ENCODE measurements around the gene CARM1. TPM values are rescaled to one million over a fixed set of nuclear protein-coding genes. Genes with fewer than 3 reads are reported as not detected.
A peak's percentile ranks its signal among the peaks of the same experiment; 100 is the strongest.

The CARM1 gene
- total RNA-seq, 6 experiments from 2014 or later = 13.7 to 20.5 (median 17.5) TPM

GRCh38 chr19:10895920-10896319 lies 24.6 kb downstream of the CARM1 start:
- H3K27ac ChIP-seq = no peak overlapping the region
- no peaks in the 10 kb centered on the region for H3K36me3 ChIP-seq
- intact Hi-C loops (cut with DNase I) = no loop called here
- H3K27me3 ChIP-seq = no peaks in the 10 kb centered on the region
- ATAC-seq (no peak), DNase-seq (no peak)
- peaks cover 0 to 20% (median 4%) of the 10 kb centered on the region in 4 donors for H3K4me1 ChIP-seq
- no peaks in the 10 kb centered on the region for H3K9me3 ChIP-seq
- 83% methylated on average over 7 of the region's 12 CpGs for WGBS (ENCODE audit: insufficient coverage, low coverage, low lambda C conversion rate, missing lambda C conversion rate)
- no peak overlapping the region for H3K4me3 ChIP-seq
- TF ChIP-seq POLR2A (IDR thresholded peaks at IDR 0.05) (no peak), CTCF (IDR thresholded peaks at IDR 0.05) (no peak)

- Histone ChIP-seq H3K9me3 (no peaks in the 10 kb centered on the region), H3K27ac (no peak overlapping the region), H3K4me3 (no peak overlapping the region), H3K4me1 (peaks cover 0 to 20% (median 4%) of the 10 kb centered on the region in 4 donors), H3K36me3 (no peaks in the 10 kb centered on the region), H3K27me3 (no peaks in the 10 kb centered on the region)
- 20% methylated on average over 5 of the region's 7 CpGs for WGBS (ENCODE audit: insufficient coverage, low coverage, low lambda C conversion rate, missing lambda C conversion rate)
- TF ChIP-seq POLR2A (IDR thresholded peaks at IDR 0.05) = no peak
- no peak for TF ChIP-seq CTCF (IDR thresholded peaks at IDR 0.05)
- ATAC-seq (peak; percentile 12 to 52 (median 32)), DNase-seq (no peak)
- intact Hi-C loops (cut with DNase I) = no loop called here
Measured at GRCh38 chr19:10896851-10897526, 25.6 kb downstream of the CARM1 start.

GRCh38 chr19:10898633-10899032 lies 27.3 kb downstream of the CARM1 start:
- 50% methylated on average over 2 of the region's 10 CpGs for WGBS (ENCODE audit: insufficient coverage, low coverage, low lambda C conversion rate, missing lambda C conversion rate)
- intact Hi-C loops (cut with DNase I) = no loop called here
- TF ChIP-seq CTCF (IDR thresholded peaks at IDR 0.05) (no peak), POLR2A (IDR thresholded peaks at IDR 0.05) (no peak)
- no peak overlapping the region for H3K27ac ChIP-seq
- no peak for DNase-seq
- no peaks in the 10 kb centered on the region for H3K9me3 ChIP-seq
- H3K27me3 ChIP-seq = no peaks in the 10 kb centered on the region
- H3K4me1 ChIP-seq = peaks cover 0 to 20% (median 4%) of the 10 kb centered on the region in 4 donors
- peak in 1 of 4 donors; percentile 2 for ATAC-seq
- no peaks in the 10 kb centered on the region for H3K36me3 ChIP-seq
- no peak overlapping the region for H3K4me3 ChIP-seq

- no peaks in the 10 kb centered on the region for H3K27me3 ChIP-seq
- peak; percentile 85 to 91 (median 90) for DNase-seq
- no peak for TF ChIP-seq POLR2A (IDR thresholded peaks at IDR 0.05)
- no peak for TF ChIP-seq CTCF (IDR thresholded peaks at IDR 0.05)
- H3K9me3 ChIP-seq = no peaks in the 10 kb centered on the region
- ATAC-seq = peak; percentile 91 to 98 (median 96)
- peaks cover 0 to 20% (median 4%) of the 10 kb centered on the region in 4 donors for H3K4me1 ChIP-seq
- peak overlapping the region in 1 of 3 donors; percentile 49 for H3K27ac ChIP-seq
- WGBS (ENCODE audit: insufficient coverage, low coverage, low lambda C conversion rate, missing lambda C conversion rate) = 25% methylated on average over 2 of the region's 10 CpGs
- H3K4me3 ChIP-seq = no peak overlapping the region
- intact Hi-C loops (cut with DNase I) = no loop called here
- H3K36me3 ChIP-seq = no peaks in the 10 kb centered on the region
Measured at GRCh38 chr19:10899151-10899653, 27.8 kb downstream of the CARM1 start.

Data from right lobe of liver (tissue), 6 donors.